GM19452 (cell line): ENCODE results near the gene LMTK3.

ENCODE experiments used
- ATAC-seq: cut with Tn5 transposase; IDR thresholded peaks from one replicate; pipeline ENCODE4 v1.9.1; 2021; ENCODE audit not compliant: unreplicated experiment

The LMTK3 gene

GRCh38 chr19:48509467-48510194, 2.0 kb downstream of the LMTK3 start:
- no peak for ATAC-seq

- ATAC-seq: no peak
Observed at GRCh38 chr19:48508729-48509411, 2.8 kb downstream of the LMTK3 start.

GRCh38 chr19:48507911-48508439, 3.7 kb downstream of the LMTK3 start:
- no peak for ATAC-seq

- ATAC-seq: no peak
Observed at GRCh38 chr19:48506138-48506733, 5.4 kb downstream of the LMTK3 start.

- ATAC-seq: no peak
Observed at GRCh38 chr19:48502350-48503018, 9.2 kb downstream of the LMTK3 start.

- no peak for ATAC-seq
Observed at GRCh38 chr19:48501494-48502349, 9.9 kb downstream of the LMTK3 start.

- no peak for ATAC-seq
Observed at GRCh38 chr19:48500830-48501493, 10.7 kb downstream of the LMTK3 start.

GRCh38 chr19:48499316-48500090, 12.1 kb downstream of the LMTK3 start:
- ATAC-seq: no peak

- ATAC-seq: no peak
Observed at GRCh38 chr19:48498595-48499311, 12.9 kb downstream of the LMTK3 start.

GRCh38 chr19:48497728-48498594, 13.7 kb downstream of the LMTK3 start:
- no peak for ATAC-seq

- ATAC-seq: no peak
Observed at GRCh38 chr19:48496959-48497727, 14.5 kb downstream of the LMTK3 start.

- ATAC-seq: no peak
Observed at GRCh38 chr19:48495396-48495795, 16.2 kb downstream of the LMTK3 start.

- ATAC-seq: no peak
Observed at GRCh38 chr19:48493718-48494401, 17.8 kb downstream of the LMTK3 start.

GRCh38 chr19:48492925-48493717, 18.5 kb downstream of the LMTK3 start:
- peak; percentile 56 for ATAC-seq

GRCh38 chr19:48491793-48492123, 19.9 kb downstream of the LMTK3 start:
- ATAC-seq: no peak
